ENCODE measurements around the gene GINS1.

The GINS1 gene

GRCh38 chr20:25477014-25477882 lies 69.8 kb downstream of the GINS1 start:
- no peak for DNase-seq

- DNase-seq = peak in 1 of 14 donors; percentile 80
These were observed 71.6 kb downstream of the GINS1 start for GRCh38 chr20:25478889-25479568.

- no peak for DNase-seq
These were observed 72.2 kb downstream of the GINS1 start for GRCh38 chr20:25479638-25480037.

DNA sequence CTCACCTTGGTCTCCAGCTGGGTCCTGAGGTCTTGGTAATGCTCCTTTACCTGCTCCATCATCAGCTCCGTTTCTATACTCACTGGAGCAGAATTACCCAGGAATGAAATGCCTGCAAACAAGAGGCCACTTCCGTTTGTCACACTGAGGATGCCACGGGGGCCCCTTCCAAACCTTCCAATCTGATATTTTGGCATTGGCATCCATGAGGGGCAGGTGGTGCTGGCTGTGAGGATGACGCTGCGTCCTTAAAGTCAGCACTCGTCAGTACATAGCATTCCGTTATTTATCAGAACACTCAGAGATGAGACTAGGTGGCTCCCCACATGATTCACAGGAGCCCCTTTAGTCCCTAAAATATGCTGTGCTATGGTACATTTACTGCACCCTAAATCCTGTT lies 72.7 kb downstream of the GINS1 start:
- peak in 1 of 14 donors; percentile 58 for DNase-seq

DNA sequence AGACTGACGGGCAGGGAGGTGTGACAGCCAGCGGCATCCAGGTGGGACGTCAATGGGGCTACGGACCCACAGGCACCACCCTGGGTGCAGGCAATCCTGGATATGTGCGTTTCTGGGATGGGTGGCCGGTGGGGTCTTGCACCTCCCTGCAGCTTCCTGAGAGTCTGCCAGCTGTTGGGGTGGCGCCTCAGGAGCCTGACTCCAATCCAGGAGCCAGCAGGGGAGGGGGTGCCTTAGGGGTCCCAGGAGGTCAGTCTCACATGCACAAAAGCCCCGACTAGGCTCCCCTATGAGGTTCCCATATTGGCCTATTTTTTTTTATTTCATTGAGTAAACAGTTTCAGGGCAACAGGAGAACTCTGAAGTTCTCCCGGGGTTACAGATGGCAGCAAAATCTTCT lies 73.3 kb downstream of the GINS1 start:
- no peak for DNase-seq

- DNase-seq = no peak
These were observed 73.9 kb downstream of the GINS1 start for GRCh38 chr20:25481235-25481917.

- DNase-seq = no peak
These were observed 74.4 kb downstream of the GINS1 start for GRCh38 chr20:25481918-25482253.

DNA sequence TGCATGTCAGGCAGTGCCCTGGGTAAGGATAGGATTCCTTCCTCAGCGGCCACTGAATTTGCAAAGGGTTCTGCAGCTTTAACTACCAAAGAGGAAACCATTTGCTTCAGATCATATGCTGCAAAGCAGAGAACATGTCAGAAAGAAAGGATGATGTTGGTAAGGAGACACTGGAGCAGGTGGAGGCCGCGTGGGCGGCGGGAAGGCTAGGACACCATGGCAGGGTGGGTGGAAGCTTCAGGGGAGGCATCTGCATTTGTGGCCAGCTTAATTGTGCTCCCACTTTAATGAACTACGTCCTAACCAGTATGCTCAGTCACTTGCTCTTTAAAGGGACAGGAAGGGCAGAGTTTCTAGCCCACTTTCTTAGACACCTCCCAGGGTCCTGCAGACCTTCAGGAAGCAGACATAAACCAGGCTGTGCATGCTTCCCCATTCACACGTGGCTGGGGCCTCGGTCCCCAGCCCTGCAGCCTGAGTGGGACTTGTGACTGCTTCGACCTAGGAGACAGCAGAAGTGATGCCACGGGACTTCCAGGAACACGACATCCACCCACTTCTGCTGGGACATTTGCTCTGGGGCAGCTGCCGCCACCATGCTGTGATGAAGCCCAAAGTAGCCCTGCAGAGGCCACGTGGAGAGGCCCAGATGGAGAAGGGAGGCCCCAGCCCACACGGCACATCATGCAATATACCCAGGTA lies 76.1 kb downstream of the GINS1 start:
- peak in 1 of 14 donors; percentile 24 for DNase-seq

DNA sequence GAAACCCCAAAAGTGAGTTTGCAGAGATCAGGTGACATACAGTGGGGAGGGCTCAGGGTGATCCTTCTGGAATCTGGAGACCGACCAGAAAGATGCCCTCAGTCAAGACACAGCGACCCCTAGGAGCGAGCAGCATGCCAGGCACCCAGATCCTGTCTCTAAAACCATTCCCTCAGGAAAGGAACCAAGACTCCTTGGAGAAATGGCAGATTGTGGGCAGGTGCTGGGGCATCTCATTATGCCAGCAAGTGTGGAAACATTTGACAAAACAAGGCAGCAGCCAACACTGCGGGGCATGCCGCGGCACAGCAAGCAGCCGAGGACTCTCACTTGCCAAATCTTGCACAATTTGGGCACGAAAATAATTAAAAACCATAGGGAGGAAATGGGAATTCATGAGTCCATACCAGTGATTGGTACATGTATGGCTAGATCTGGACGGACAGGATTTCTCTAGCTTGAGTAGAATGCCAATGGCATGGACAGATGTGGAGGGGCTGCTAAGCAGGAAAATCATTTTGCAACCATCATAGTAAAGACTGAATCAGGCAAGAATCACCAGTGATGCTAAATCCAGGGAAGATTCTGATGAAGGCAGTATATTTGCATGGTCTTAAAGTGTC lies 76.9 kb downstream of the GINS1 start:
- peak in 2 of 14 donors; percentile 28 to 91 for DNase-seq

DNA sequence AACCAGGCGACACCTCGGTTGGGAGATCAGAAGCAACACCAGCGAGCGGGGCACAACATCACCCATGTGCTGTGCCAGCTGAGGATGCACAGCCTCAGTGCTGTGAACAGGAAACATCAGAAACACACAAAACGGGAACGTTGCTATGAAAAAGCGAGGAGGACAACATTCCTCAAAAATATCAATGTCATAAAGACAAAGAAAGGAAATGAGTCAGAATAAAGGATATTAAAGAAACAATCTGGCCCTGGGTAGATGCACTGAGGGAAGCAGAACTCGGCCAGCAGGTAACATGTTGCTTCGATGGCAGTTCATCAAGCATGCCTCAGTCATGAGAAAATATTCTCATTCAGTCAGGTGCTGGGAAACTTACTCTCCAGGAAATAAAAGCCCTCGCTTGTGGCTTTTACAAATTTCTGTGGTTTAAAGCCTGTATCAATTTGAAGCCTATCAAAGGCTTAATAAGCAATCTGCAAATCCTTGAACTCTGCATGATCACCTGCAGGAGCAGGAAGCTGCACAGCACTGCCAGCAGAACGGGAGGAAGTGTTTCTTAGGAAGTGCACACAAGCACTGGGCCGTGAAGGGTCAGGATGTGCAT lies 77.5 kb downstream of the GINS1 start:
- peak in 1 of 14 donors; percentile 77 for DNase-seq

GRCh38 chr20:25485872-25486271 lies 78.4 kb downstream of the GINS1 start:
- no peak for DNase-seq

DNA sequence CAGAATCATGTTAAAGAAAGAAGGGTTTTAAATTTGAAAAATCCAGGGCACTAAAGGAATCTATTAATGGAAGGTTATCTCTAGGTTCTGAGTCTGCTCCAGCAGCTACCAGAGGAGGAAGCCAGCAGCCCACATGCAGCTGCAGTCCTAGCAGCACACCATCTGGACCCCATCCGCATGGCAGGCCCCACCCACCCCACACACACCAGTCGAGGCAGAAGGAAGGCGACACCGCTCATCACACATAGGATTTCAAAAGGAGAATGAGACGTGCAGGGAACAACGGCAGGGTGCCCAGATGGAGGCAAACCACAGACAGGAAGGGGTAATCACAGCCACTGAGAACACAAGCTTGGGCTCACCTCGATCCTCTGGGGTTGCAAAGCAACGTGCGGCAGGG lies 78.9 kb downstream of the GINS1 start:
- DNase-seq = no peak

- DNase-seq = no peak
These were observed 79.8 kb downstream of the GINS1 start for GRCh38 chr20:25487306-25487705.

DNA sequence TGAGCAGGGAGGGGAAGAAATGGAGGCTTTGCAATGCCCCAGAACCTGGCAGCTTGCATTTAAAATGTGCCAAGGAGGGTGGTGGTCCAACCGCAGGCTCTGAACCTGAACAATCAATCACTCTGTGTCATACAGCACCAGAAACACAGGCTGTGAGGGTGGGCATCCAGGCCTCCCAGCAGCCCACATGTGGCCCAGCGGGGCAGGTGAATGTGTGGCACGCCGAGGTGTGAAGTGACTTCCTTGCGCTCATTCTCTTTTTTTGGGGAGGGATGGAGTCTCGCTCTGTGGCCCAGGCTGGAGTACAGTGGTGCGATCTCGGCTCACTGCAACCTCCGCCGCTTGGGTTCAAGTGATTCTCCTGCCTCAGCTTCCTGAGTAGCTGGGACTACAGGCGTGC lies 80.5 kb downstream of the GINS1 start:
- DNase-seq = no peak

- no peak for DNase-seq
These were observed 81.9 kb downstream of the GINS1 start for GRCh38 chr20:25489221-25489871.

- no peak for DNase-seq
These were observed 83.4 kb downstream of the GINS1 start for GRCh38 chr20:25490656-25491445.

DNA sequence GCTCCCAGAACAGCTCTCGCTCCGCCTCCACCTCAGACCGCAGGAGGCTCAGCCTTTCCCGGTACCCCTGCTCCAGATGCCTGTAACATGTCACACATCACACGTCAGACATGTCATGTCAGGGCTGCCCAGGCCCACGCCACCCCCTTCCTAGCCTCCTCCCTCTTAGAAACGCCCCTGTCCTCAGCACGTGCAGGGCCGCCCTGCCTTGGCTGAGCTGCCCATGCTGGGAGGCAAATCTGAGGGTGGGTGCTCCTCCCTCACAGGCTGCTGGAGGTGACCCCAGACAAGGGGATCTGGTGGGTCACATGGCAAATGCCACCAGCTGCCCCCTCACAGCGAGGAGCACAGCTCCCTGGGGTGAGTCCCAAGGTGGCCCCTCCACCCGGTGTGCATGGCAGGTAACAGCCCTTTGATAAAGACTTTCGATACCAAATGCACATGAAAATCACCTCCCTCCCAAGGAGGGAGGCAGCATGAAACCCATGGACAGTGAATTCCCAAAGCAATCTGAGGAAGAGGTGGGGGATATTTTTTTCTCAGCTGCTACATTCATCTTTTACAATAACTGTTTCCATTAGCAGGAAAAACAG lies 84.1 kb downstream of the GINS1 start:
- no peak for DNase-seq

DNA sequence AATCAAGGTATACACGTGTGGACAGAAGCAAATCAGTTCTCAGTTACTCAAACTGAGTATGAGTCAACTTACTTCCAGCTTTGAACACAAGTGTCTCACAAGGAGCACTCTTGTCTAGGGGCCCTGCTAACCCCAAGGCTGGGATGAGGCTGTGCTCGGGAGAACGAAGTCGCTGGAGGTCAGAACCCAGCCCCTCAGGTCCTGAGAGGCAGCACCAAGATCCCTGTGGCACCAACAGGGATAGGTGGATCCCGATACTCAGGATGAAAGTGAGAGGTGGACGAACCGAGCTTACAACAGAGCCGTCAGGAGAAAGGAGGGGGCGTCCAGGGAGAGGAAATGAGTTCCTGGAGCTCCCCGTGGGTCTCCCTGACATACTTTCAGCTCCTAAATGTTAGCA lies 85.7 kb downstream of the GINS1 start:
- no peak for DNase-seq

DNA sequence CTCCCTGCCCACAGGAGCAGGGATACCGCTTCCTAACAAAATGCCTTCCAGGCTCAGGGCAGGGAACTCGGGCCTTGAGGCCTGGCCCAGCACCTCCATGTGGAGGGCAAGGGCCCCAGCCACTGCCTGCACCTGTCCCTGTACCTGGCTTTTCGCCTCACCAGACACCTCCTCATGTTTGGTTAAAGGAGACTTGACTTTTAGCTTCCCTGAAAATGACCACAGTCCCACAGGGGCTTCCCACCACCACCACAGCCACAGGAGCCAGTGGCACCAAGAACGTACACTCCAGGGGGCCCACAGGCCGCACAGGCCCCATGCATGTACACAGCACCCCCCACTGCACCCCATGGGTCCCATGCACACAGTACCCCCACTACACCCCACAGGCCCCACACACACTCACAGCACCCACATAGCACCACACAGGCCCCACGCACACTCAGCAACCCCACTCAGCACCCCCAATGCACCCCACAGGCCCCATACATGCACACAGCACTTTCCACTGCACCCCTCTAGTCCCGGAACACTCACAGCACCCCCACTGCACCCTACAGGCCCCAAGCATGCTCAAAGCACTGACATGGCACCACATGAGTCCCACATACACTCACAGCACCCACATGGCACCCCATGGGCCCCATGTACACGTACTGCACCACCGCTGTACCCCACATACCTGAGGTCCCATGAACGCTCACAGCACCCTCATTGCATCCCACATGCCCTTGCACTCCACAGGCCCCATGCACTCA lies 86.5 kb downstream of the GINS1 start:
- DNase-seq = no peak

All from C1 segment of cervical spinal cord (tissue), 14 donors.